Heart left ventricle (tissue), 13 donors: ENCODE results near the gene CYTH4.

Experiments used
- CTCF ChIP-seq, 12 donors: fragments of 200-600 bp; sonication (generic) in 4 of 12; IDR thresholded peaks; one replicate each; pipeline versions ENCODE4 v1.5.0 to v1.8.0; 2018 to 2022; ENCODE audit warnings: antibody characterized with exemption in 12 of 12, mild to moderate bottlenecking in 5 of 12
- POLR2A ChIP-seq, 2 donors: fragments of 450-650 bp; IDR thresholded peaks; one replicate each; pipeline ENCODE4 v1.6.1; 2017; ENCODE audit warnings: antibody characterized with exemption in 2 of 2, mild to moderate bottlenecking in 2 of 2, moderate library complexity in 2 of 2
- donor health status: ischemic (EF 13 %, LVEDD 7.1; RV severe dilation, severe dysfunction).
- donor health status: DM: no; HTN: yes; CAD: no.
- donor health status: DM: no; HTN: no; CAD: no.
- donor health status: ischemic (EF 25% LVEDD 6.9; RV normal size, moderate dysfunction).
- donor health status: ischemic (EF 25% LVEDD 5.7; RV mildly dilated, moderate dysfunction).
- donor health status: ischemic (EF 35%, LVEDD 5.7; RV mildly dilated, moderate dysfunction).
- donor health status: nonischemic (EF 11% LVEDD 7.7; RV severe dilation, severe dysfunction).
- donor health status: DM: yes; HTN: yes; CAD: no.
- donor health status: PGD.
- donor health status: ischemic (EF 29% LVEDD 5.4; RV normal size, mild dysfunction).
- donor health status: nonischemic (EF 23%, LVEDD 6.1; RV moderate dilation, normal function).

GRCh38 chr22:37299969-37300509, 17.7 kb downstream of the CYTH4 start:
- TF ChIP-seq CTCF (IDR thresholded peaks at IDR 0.05) = no peak
- no peak for TF ChIP-seq POLR2A (IDR thresholded peaks at IDR 0.05)
